ENCODE results near the gene FRMD4A.
A peak's percentile ranks its signal among the peaks of the same experiment; 100 is the strongest.

FRMD4A gene

GRCh38 chr10:13917791-13918190 is 412.9 kb downstream of the FRMD4A start:
- H3K36me3 ChIP-seq (ENCODE audit: control insufficient read depth, low read length) = no peaks in the 10 kb centered on the region
- no peak overlapping the region for H3K4me2 ChIP-seq (ENCODE audit: low read length)
- no peaks in the 10 kb centered on the region for H4K20me1 ChIP-seq (ENCODE audit: control insufficient read depth, insufficient read depth, low read depth, low read length)
- no peaks in the 10 kb centered on the region for H3K9me2 ChIP-seq (replicated peaks; ENCODE audit: control insufficient read depth, low read length)
- no peaks in the 10 kb centered on the region for H3F3A ChIP-seq (ENCODE audit: control insufficient read depth, insufficient read depth)
- no peaks in the 10 kb centered on the region for H3K27me3 ChIP-seq (ENCODE audit: control insufficient read depth, low read length)
- no peak for TF ChIP-seq EZH2phosphoT487 (IDR thresholded peaks at IDR 0.05; ENCODE audit: borderline replicate concordance, low read length)
- no peak for TF ChIP-seq CTCF (IDR thresholded peaks at IDR 0.05; ENCODE audit: low read depth, low read length, poor library complexity, severe bottlenecking)
- peaks cover 19% of the 10 kb centered on the region for H3K4me1 ChIP-seq (ENCODE audit: control insufficient read depth, low read length)
- H3K4me3 ChIP-seq (ENCODE audit: low read length) = no peak overlapping the region
- H3K79me2 ChIP-seq (ENCODE audit: control insufficient read depth, low read length) = no peaks in the 10 kb centered on the region
- H3K9me3 ChIP-seq (ENCODE audit: control insufficient read depth, insufficient read depth, low read length) = no peaks in the 10 kb centered on the region
- H3K27ac ChIP-seq (ENCODE audit: low read depth, low read length) = no peak overlapping the region

DNA sequence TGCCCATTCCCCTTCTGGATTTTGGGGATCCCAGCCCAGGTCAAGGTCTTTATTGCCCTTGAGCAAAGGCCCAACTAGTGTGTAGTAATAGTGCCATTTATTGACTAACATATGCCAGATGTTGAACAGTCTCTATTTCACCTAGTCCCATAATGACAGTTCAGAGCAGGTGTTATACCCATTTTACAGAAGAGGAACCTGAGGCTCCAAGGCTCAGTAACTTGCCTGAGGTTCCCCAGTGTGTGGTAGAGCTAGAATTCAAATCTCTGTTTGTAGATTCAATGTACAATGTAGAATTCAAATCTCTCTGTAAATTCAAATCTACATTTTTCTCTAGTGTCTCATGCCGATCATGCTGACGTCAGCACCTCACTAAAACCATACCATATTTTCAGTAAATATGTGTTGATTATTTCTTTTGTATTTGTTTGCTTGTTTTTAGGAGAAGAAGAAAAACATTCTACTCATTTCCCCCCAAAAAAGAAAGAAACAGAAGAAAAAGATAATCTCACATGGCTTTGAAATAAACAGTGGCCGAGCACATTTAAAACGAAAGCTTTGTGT is 414.3 kb downstream of the FRMD4A start:
- H3K79me2 ChIP-seq (ENCODE audit: control insufficient read depth, low read length) = no peaks in the 10 kb centered on the region
- H3K27me3 ChIP-seq (ENCODE audit: control insufficient read depth, low read length) = no peaks in the 10 kb centered on the region
- no peaks in the 10 kb centered on the region for H3K36me3 ChIP-seq (ENCODE audit: control insufficient read depth, low read length)
- H3F3A ChIP-seq (ENCODE audit: control insufficient read depth, insufficient read depth) = no peaks in the 10 kb centered on the region
- H4K20me1 ChIP-seq (ENCODE audit: control insufficient read depth, insufficient read depth, low read depth, low read length) = no peaks in the 10 kb centered on the region
- H3K4me1 ChIP-seq (ENCODE audit: control insufficient read depth, low read length) = peaks cover 19% of the 10 kb centered on the region
- TF ChIP-seq EZH2phosphoT487 (IDR thresholded peaks at IDR 0.05; ENCODE audit: borderline replicate concordance, low read length) = no peak
- no peak for TF ChIP-seq CTCF (IDR thresholded peaks at IDR 0.05; ENCODE audit: low read depth, low read length, poor library complexity, severe bottlenecking)
- no peaks in the 10 kb centered on the region for H3K9me3 ChIP-seq (ENCODE audit: control insufficient read depth, insufficient read depth, low read length)
- H3K27ac ChIP-seq (ENCODE audit: low read depth, low read length) = no peak overlapping the region
- H3K4me3 ChIP-seq (ENCODE audit: low read length) = no peak overlapping the region
- 0 out of 2 replicates have a peak overlapping the region, but pooled peaks have one; percentile 6 for H3K4me2 ChIP-seq (ENCODE audit: low read length)
- H3K9me2 ChIP-seq (replicated peaks; ENCODE audit: control insufficient read depth, low read length) = no peaks in the 10 kb centered on the region

GRCh38 chr10:13915710-13916109 is 415.0 kb downstream of the FRMD4A start:
- H3K4me1 ChIP-seq (ENCODE audit: control insufficient read depth, low read length) = peaks cover 26% of the 10 kb centered on the region
- TF ChIP-seq CTCF (IDR thresholded peaks at IDR 0.05; ENCODE audit: low read depth, low read length, poor library complexity, severe bottlenecking) = no peak
- no peak for TF ChIP-seq EZH2phosphoT487 (IDR thresholded peaks at IDR 0.05; ENCODE audit: borderline replicate concordance, low read length)
- no peaks in the 10 kb centered on the region for H3K9me2 ChIP-seq (replicated peaks; ENCODE audit: control insufficient read depth, low read length)
- no peaks in the 10 kb centered on the region for H3K79me2 ChIP-seq (ENCODE audit: control insufficient read depth, low read length)
- H3K4me3 ChIP-seq (ENCODE audit: low read length) = no peak overlapping the region
- no peak overlapping the region for H3K27ac ChIP-seq (ENCODE audit: low read depth, low read length)
- no peaks in the 10 kb centered on the region for H3K36me3 ChIP-seq (ENCODE audit: control insufficient read depth, low read length)
- H3K4me2 ChIP-seq (ENCODE audit: low read length) = no peak overlapping the region
- no peaks in the 10 kb centered on the region for H3F3A ChIP-seq (ENCODE audit: control insufficient read depth, insufficient read depth)
- no peaks in the 10 kb centered on the region for H3K9me3 ChIP-seq (ENCODE audit: control insufficient read depth, insufficient read depth, low read length)
- H4K20me1 ChIP-seq (ENCODE audit: control insufficient read depth, insufficient read depth, low read depth, low read length) = no peaks in the 10 kb centered on the region
- H3K27me3 ChIP-seq (ENCODE audit: control insufficient read depth, low read length) = no peaks in the 10 kb centered on the region
